ENCODE results near the gene CIITA. TPM values are rescaled to one million over a fixed set of nuclear protein-coding genes. Genes with fewer than 3 reads are reported as not detected.

The CIITA gene
- total RNA-seq, 2 donors from 2014 or later: 13.3 to 104 TPM

GRCh38 chr16:10943064-10943353 lies 66.0 kb downstream of the CIITA start:
- peaks cover 5% of the 10 kb centered on the region for H3K36me3 Mint-ChIP-seq
- no peaks in the 10 kb centered on the region for H3K9me3 Mint-ChIP-seq
- DNase-seq (ENCODE audit: low spot score) (no peak), ATAC-seq (no peak)
- peak overlapping the region in 1 of 2 donors; percentile 31 for H3K27ac Mint-ChIP-seq
- no peaks in the 10 kb centered on the region for H3K27me3 Mint-ChIP-seq
- H3K4me1 Mint-ChIP-seq (ENCODE audit: low read depth in 2 of 2): peaks cover 64 to 66% of the 10 kb centered on the region in 2 donors
- H3K4me3 Mint-ChIP-seq: peak overlapping the region; percentile 64

GRCh38 chr16:10944249-10945064 lies 67.5 kb downstream of the CIITA start, which contains the start of gene CLEC16A:
Gene CLEC16A, plus strand, starts transcription at chr16:10944564. Its CDS starts 154 bp downstream, at chr16:10944718.
- peak; percentile 98 for DNase-seq (ENCODE audit: low spot score)
- Mint-ChIP-seq H3K4me3 (peak within 1 kb of the TSS; percentile 95), H3K9me3 (no peaks in the 10 kb centered on the region)

GRCh38 chr16:10945065-10945787 lies 68.2 kb downstream of the CIITA start:
- Mint-ChIP-seq H3K27me3 (no peaks in the 10 kb centered on the region), H3K27ac (peak overlapping the region; percentile 13 to 71), H3K9me3 (no peaks in the 10 kb centered on the region), H3K4me3 (peak overlapping the region; percentile 95), H3K4me1 (ENCODE audit: low read depth in 2 of 2) (peaks cover 56 to 57% of the 10 kb centered on the region in 2 donors), H3K36me3 (no peaks in the 10 kb centered on the region)
- ATAC-seq (no peak), DNase-seq (ENCODE audit: low spot score) (no peak)

More at GRCh38 chr16:10944249-10945064, 67.5 kb downstream of the CIITA start, which contains the start of gene CLEC16A:
- Mint-ChIP-seq H3K36me3 (peaks cover 4% of the 10 kb centered on the region), H3K27ac (peak within 1 kb of the TSS; percentile 13 to 71), H3K4me1 (ENCODE audit: low read depth in 2 of 2) (peaks cover 56 to 59% of the 10 kb centered on the region in 2 donors), H3K27me3 (no peaks in the 10 kb centered on the region)
- ATAC-seq: peak; percentile 89 to 92

- H3K9me3 Mint-ChIP-seq: no peaks in the 10 kb centered on the region
- peak overlapping the region; percentile 13 to 39 for H3K27ac Mint-ChIP-seq
- H3K36me3 Mint-ChIP-seq: no peaks in the 10 kb centered on the region
- peaks cover 47 to 51% of the 10 kb centered on the region in 2 donors for H3K4me1 Mint-ChIP-seq (ENCODE audit: low read depth in 2 of 2)
- no peak for DNase-seq (ENCODE audit: low spot score)
- no peaks in the 10 kb centered on the region for H3K27me3 Mint-ChIP-seq
- H3K4me3 Mint-ChIP-seq: peak overlapping the region; percentile 95
- no peak for ATAC-seq
Measured at GRCh38 chr16:10946308-10946707, 69.3 kb downstream of the CIITA start.

GRCh38 chr16:10947211-10947787 lies 70.3 kb downstream of the CIITA start:
- H3K36me3 Mint-ChIP-seq: no peaks in the 10 kb centered on the region
- H3K4me1 Mint-ChIP-seq (ENCODE audit: low read depth in 2 of 2): peaks cover 47 to 48% of the 10 kb centered on the region in 2 donors
- no peak for DNase-seq (ENCODE audit: low spot score)
- no peak for ATAC-seq
- no peaks in the 10 kb centered on the region for H3K27me3 Mint-ChIP-seq
- H3K9me3 Mint-ChIP-seq: no peaks in the 10 kb centered on the region
- no peak overlapping the region for H3K27ac Mint-ChIP-seq
- H3K4me3 Mint-ChIP-seq: no peak overlapping the region

- DNase-seq (ENCODE audit: low spot score) (no peak), ATAC-seq (peak in 1 of 2 donors; percentile 31)
- Mint-ChIP-seq H3K27ac (peak overlapping the region in 1 of 2 donors; percentile 34), H3K4me3 (no peak overlapping the region), H3K4me1 (ENCODE audit: low read depth in 2 of 2) (peaks cover 47 to 48% of the 10 kb centered on the region in 2 donors), H3K36me3 (no peaks in the 10 kb centered on the region), H3K9me3 (no peaks in the 10 kb centered on the region), H3K27me3 (no peaks in the 10 kb centered on the region)
Measured at GRCh38 chr16:10949424-10949970, 72.5 kb downstream of the CIITA start.

DNA sequence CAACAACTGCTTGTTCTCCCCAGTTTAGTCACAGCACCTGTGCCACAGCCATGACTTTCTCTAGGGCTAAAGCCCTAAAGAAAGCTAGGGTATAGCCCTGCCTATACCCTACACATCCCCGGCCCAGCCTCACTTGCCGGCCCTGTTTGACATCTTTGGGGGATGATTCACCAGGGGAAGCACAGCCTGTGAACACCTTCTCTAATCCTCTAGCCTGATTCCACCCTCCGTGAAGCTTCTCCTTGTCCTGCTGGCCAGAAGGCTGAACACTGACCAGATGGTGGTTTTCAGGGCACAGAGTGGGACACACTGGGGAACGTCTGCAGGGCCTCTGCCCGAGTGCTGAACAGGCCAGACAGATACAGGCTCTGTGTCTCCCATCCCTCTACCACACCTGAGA lies 73.4 kb downstream of the CIITA start:
- peak overlapping the region in 1 of 2 donors; percentile 19 for H3K27ac Mint-ChIP-seq
- DNase-seq (ENCODE audit: low spot score) (no peak), ATAC-seq (no peak)
- peaks cover 46 to 49% of the 10 kb centered on the region in 2 donors for H3K4me1 Mint-ChIP-seq (ENCODE audit: low read depth in 2 of 2)
- no peaks in the 10 kb centered on the region for H3K36me3 Mint-ChIP-seq
- H3K27me3 Mint-ChIP-seq: no peaks in the 10 kb centered on the region
- no peaks in the 10 kb centered on the region for H3K9me3 Mint-ChIP-seq
- no peak overlapping the region for H3K4me3 Mint-ChIP-seq

GRCh38 chr16:10951026-10951425 lies 74.0 kb downstream of the CIITA start:
- H3K36me3 Mint-ChIP-seq: no peaks in the 10 kb centered on the region
- H3K4me3 Mint-ChIP-seq: no peak overlapping the region
- H3K27me3 Mint-ChIP-seq: no peaks in the 10 kb centered on the region
- no peak for DNase-seq (ENCODE audit: low spot score)
- no peak for ATAC-seq
- peaks cover 40 to 44% of the 10 kb centered on the region in 2 donors for H3K4me1 Mint-ChIP-seq (ENCODE audit: low read depth in 2 of 2)
- no peaks in the 10 kb centered on the region for H3K9me3 Mint-ChIP-seq
- H3K27ac Mint-ChIP-seq: peak overlapping the region in 1 of 2 donors; percentile 19

- Mint-ChIP-seq H3K9me3 (no peaks in the 10 kb centered on the region), H3K4me1 (ENCODE audit: low read depth in 2 of 2) (peaks cover 28 to 36% of the 10 kb centered on the region in 2 donors), H3K36me3 (no peaks in the 10 kb centered on the region), H3K27me3 (no peaks in the 10 kb centered on the region), H3K4me3 (peak overlapping the region; percentile 9), H3K27ac (peak overlapping the region in 1 of 2 donors; percentile 85)
- DNase-seq (ENCODE audit: low spot score) (no peak), ATAC-seq (no peak)
Measured at GRCh38 chr16:10954903-10955302, 77.9 kb downstream of the CIITA start.

GRCh38 chr16:10957771-10958482 lies 80.9 kb downstream of the CIITA start:
- Mint-ChIP-seq H3K27ac (peak overlapping the region; percentile 6 to 12), H3K27me3 (no peaks in the 10 kb centered on the region), H3K4me1 (ENCODE audit: low read depth in 2 of 2) (peaks cover 26 to 29% of the 10 kb centered on the region in 2 donors), H3K4me3 (no peak overlapping the region), H3K9me3 (no peaks in the 10 kb centered on the region), H3K36me3 (peaks cover 1% of the 10 kb centered on the region)
- ATAC-seq (peak in 1 of 2 donors; percentile 62), DNase-seq (ENCODE audit: low spot score) (no peak)

GRCh38 chr16:10959161-10959560 lies 82.2 kb downstream of the CIITA start:
- Mint-ChIP-seq H3K4me3 (no peak overlapping the region), H3K4me1 (ENCODE audit: low read depth in 2 of 2) (peaks cover 31% of the 10 kb centered on the region in 2 donors), H3K27ac (no peak overlapping the region), H3K36me3 (peaks cover 8% of the 10 kb centered on the region), H3K9me3 (no peaks in the 10 kb centered on the region), H3K27me3 (no peaks in the 10 kb centered on the region)
- DNase-seq (ENCODE audit: low spot score): no peak
- ATAC-seq: no peak

- Mint-ChIP-seq H3K9me3 (peaks cover 4% of the 10 kb centered on the region), H3K4me3 (no peak overlapping the region), H3K27ac (peak overlapping the region in 1 of 2 donors; percentile 22), H3K36me3 (peaks cover 13% of the 10 kb centered on the region), H3K27me3 (no peaks in the 10 kb centered on the region), H3K4me1 (ENCODE audit: low read depth in 2 of 2) (peaks cover 42 to 43% of the 10 kb centered on the region in 2 donors)
- no peak for ATAC-seq
- no peak for DNase-seq (ENCODE audit: low spot score)
Measured at GRCh38 chr16:10961231-10961630, 84.2 kb downstream of the CIITA start.

Measured in natural killer cell treated with Interleukin-12 subunit alpha and Interleukin-12 subunit beta and Interleukin-15 and Interleukin-18, amount 100 ng/mL, for 72 hours (primary cell).